ENCODE measurements around the gene OR8B12.
"Not testable (repeated sequence)": the region's sequence is repeated elsewhere in the genome, so short reads cannot be mapped to it uniquely, and the experiment has no call there.

The OR8B12 gene

DNA sequence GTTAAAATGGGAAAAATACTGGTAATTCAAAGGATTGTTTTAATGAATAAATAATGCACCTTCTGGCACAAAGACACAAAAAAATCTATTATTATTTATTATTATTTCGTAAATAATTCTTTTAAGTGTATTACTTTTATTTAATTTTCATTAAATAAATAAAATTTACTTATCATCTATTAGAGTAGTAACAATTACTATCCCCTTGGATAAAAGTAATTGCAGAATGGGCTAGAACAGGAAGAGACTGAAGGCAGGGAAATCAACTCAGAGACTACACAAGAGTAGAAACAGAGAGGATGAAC is 23.0 kb downstream of the OR8B12 start:
- no peak for DNase-seq (ENCODE audit: low read depth)

DNA sequence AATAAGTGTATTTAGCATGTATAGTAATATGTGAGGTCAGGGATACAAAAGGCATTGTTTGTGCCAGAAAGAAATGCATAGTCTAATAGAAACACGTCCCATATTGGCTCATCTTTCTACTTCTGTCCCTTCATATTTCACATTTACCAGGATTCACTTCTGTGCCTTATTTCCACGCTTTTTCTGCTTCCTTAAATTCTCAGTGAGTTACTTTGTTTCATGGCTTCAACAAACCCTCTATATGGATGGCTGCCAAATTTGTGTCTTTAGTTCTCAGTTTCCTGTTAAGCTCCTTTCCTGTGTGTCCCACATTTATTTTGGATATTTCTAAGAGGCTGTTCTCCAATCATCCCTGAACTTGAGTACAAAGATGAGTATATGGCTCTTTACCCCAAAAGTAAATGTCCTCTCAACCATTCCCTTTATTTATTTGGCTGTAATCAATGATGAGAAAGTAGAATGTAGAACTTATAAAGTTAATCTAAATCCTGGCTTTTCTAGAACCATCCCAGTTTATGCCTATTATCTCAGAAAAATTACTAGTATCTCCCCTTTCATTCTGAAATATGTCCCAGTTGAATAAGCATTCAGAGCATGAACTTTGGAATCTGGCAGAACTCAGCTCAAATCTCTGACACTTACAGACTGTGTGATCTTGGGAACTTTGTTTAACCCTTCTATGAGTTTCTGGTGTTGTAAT is 23.5 kb downstream of the OR8B12 start:
- DNase-seq (ENCODE audit: low read depth): no peak

DNA sequence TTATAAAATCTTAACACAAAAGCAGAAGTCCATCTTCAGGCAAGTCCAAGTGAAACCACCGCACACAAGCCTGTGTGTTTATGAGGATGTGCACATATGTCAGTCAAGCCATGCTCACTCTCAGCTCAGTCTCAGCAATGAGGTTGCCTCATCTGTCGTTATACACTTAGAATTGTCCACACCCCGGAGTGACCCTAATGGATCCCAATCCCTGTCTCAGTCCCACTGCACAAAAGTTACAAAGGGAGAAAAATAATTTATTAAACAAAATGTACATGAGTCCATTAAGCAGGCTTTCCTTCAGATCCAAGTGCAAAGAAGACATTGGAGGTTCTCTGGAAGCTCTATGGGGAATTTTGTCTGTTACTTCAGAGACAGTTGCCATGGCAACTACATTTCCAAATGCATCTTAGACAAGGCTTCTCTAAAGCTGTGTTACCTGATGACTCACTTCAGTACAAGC is 24.4 kb downstream of the OR8B12 start:
- no peak for DNase-seq (ENCODE audit: low read depth)

DNA sequence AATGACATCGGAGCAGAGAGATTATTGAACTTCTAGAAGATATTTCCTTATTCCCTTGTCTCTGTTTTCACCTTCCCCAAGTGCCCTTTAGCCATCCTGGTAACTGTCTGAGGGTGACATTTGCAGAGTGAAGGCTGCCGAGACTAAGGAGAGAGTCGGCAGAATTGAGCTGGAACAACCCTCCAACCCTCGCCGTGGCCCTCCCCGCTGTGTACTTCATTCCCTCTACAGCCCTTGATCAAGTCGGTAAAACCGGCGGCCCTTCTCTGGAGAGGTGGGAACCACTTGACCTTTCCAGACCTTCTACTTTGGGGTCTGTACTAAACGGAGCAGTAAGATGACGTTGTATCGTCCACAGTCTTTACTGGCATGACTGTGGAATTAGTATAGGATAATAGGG is 26.1 kb downstream of the OR8B12 start:
- no peak for DNase-seq (ENCODE audit: low read depth)

DNA sequence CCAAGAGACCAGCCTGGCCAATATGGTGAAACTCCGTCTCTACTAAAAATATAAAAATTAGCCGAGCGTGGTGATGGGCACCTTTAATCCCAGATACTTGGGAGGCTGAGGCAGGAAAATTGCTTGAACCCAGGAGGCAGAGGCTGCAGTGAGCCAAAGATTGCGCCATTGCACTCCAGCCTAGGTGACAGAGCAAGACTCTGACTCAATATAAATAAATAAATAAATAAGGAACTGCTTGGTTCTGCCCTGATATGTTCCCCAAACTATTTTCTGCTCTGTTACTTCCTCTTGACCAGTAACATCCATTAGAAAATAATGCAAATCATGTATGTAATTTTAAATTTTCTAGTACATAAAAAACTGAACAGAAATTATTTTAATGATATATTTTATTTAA is 28.8 kb downstream of the OR8B12 start:
- not testable (repeated sequence) for DNase-seq (ENCODE audit: low read depth)

DNA sequence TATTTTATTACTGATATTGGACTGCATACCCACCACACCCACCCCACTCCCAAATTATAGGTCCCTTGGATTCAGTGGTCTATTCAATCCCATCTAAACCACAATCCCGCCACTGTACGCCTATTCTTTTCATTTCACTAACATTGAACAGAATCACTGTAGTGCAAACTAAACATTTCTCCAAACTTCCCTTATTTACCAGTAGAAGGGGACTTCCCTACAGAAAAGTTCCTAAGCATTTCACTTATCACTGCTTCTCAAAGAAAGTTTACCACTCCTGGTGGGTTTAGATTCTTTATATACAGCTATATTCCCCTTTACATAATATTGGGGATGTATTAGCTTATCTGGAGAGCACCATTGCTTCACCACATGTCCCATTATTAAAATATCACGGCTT is 29.3 kb downstream of the OR8B12 start:
- DNase-seq (ENCODE audit: low read depth): no peak

DNA sequence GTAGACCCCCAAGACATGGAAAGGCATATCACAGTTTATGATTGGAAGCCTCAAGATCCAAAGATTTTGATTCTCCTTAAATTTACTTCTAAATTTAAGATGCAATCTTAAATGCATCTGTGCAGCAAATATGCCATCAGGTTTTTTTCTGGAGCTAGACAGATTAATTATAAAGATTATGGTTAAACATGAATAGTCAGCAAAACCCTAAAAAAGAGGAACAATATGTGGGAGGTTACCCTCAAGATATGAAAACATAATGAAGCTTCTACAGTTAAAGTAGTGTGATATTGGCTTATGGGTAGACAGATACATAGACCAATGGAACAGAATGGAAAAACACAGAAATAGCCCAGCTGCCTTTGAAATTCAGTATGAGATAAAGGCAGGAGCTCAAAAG is 31.7 kb downstream of the OR8B12 start:
- no peak for DNase-seq (ENCODE audit: low read depth)

DNA sequence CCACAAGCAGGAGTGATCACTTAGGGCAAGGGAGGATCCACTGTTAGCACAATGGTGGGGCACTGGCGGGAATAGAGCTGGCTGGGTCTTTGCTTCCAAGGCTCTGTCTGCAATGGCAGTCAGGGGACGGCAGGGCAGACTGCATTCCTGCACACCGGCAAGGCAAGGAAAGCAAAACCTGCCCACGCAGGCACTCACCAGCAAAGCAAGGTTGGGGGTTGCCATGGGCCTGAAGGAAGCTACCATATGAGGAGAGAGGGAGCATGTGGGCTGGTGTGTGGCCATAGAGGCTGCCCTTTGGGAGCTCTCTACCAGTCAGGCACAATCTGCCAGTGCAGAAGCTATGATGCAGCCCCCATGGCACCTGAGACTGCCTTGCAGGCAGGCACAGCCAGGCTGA is 33.2 kb downstream of the OR8B12 start:
- DNase-seq (ENCODE audit: low read depth): no peak

DNA sequence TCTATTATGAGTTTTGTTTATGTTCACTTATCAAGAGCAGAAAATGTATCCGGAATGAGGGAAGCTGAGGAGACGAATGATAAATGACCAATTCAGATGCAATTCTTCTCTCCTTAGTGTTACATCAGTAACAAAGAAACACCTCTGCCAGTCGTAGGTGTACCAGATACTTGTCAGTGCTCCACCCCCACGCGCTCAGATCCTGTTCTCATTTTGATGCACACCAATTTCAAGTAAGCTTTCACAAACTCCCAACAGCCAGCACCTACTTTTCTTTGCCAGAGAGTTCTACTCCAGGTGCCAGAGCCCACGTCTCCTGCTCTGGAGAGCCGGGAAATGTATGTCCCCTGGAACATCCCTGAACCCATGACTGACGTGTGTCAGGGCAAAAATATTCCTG is 43.7 kb downstream of the OR8B12 start:
- no peak for DNase-seq (ENCODE audit: low read depth)

DNA sequence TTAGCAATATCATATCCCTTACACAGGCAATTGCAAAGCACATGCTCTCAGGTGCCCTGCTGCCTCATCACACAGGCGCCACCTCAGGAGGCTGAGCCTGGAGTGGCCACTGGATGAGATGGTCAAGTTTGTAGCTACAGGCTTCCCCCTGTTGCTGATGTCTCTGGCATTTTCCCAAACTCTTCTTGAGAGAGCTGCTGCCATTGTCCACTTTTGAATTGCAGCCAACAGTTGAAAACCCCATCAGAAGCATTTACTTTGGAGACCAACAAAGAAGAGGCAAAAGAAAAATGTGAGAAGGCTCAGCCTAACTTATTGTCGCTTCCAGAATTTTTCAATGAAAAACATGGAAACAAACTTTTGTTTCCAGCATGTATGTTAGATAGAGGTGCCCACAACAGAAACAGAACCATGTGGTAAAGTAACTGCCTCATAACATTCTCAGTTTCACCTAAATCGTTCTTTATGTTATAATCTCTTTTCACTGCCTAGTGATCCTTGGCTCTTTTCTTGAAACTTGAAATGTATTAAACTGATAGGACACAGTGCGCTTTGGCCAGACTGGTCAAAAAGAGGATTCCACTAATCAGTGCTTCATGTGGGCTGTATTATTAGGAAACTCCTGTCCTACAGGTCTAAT is 50.3 kb downstream of the OR8B12 start:
- DNase-seq (ENCODE audit: low read depth): no peak
